Measurements from ENCODE around the gene AEN.

The AEN gene

DNA sequence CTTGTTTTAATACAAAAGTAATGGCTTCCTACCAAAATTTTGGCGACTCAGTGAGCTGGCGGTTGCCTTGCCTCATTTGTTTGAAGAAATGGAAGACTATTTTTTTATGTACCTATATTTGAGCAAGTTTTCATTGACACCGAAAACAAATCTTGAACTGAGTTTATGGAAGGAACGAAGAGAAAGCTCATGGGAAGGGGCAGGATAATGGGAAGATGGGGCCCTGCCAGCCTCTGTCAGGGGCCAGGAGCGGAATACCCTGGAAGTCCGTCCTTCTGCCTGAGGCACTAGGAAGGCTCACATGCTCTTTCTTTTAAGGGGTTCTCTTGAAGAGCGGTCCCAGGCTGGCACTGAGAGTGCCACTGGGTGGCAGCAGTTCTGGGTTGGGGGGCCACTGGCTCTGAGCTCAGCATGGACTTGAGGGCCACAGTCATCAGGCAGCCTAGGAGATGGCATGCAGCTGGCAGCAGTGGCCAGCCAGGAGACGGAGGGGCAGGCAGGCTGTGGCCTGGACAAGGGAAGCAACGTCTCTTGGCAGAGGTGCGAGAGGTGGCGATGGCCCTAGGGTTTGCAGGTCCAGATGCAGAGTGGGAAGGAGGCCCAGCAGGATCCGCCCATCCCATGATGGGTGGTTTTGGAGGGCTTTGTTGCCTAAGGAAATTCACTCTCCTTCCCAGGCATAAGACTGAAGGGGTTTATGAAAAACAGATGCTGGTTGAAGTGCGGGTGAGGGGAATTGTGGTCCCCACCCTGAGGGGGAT, 59.3 kb downstream of the AEN start:
- no peak for DNase-seq (ENCODE audit: low read depth)
- no peak for TF ChIP-seq CTCF (conservative IDR thresholded peaks at IDR 0.05; ENCODE audit: low read length)
- H3K4me3 ChIP-seq (ENCODE audit: low read length): no peak overlapping the region

- no peak for DNase-seq (ENCODE audit: low read depth)
- H3K4me3 ChIP-seq (ENCODE audit: low read length): no peak overlapping the region
- TF ChIP-seq CTCF (conservative IDR thresholded peaks at IDR 0.05; ENCODE audit: low read length): no peak
Observed at GRCh38 chr15:88681610-88682221, 60.6 kb downstream of the AEN start.
